Activated T-cell treated with anti-CD3 and anti-CD28 coated beads, Interleukin-2, amount 50 U/mL, for 1 hour (primary cell): ENCODE measurements around the gene RABL3.
"Not testable (repeated sequence)": the region's sequence is repeated elsewhere in the genome, so short reads cannot be mapped to it uniquely, and the experiment has no call there.

Source experiments
- DNase-seq: peaks from one replicate; pipeline ENCODE4 v3.0.0-alpha.2; 2020

The RABL3 gene

DNA sequence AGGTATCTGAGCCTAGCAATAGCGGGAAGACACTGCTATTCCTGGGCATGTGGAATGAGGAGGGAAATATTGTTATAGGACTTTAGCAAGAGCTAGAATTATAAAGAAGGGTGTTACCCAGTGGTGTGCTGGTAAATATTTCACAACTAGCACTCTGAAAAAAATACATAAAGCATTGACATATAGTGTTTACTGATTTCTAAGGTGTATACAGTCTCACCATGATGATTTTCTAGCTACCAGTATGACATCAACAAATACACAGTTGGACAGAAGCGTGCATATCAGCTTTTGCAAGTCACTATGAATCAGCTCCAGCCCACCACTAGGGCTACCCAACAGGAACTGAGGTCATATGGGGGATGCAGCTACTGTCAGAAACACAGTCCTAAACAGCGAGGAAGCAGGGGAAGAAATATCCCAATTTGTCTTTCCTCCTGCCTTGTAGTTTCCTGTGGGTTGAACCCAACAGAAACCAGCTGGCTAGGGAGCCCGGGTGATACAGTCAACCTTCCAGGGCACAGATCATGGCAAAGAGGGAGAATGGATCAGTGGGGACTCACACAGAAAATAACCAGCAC lies 99.9 kb downstream of the RABL3 start:
- DNase-seq, result no peak

- no peak for DNase-seq
Observed at GRCh38 chr3:120641696-120642246, 100.5 kb downstream of the RABL3 start.

GRCh38 chr3:120640231-120640630 lies 102.1 kb downstream of the RABL3 start:
- no peak for DNase-seq

DNA sequence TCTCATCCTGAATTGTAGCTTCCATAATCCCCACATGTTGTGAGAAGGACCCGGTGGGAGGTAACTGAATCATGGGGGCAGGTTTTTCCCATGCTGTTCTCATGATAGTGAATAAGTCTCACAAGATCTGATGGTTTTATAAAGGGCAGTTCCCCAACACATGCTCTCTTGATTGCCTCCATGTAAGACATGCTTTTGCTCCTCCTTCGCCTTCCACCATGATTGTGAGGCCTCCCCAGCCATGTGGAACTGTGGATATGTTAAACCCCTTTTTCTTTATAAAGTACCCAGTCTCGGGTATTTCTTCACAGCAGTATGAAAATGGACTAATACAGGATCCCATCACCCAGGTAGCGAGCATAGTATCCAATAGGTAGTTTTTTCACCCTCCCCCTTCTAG lies 103.5 kb downstream of the RABL3 start:
- not testable (repeated sequence) for DNase-seq

DNA sequence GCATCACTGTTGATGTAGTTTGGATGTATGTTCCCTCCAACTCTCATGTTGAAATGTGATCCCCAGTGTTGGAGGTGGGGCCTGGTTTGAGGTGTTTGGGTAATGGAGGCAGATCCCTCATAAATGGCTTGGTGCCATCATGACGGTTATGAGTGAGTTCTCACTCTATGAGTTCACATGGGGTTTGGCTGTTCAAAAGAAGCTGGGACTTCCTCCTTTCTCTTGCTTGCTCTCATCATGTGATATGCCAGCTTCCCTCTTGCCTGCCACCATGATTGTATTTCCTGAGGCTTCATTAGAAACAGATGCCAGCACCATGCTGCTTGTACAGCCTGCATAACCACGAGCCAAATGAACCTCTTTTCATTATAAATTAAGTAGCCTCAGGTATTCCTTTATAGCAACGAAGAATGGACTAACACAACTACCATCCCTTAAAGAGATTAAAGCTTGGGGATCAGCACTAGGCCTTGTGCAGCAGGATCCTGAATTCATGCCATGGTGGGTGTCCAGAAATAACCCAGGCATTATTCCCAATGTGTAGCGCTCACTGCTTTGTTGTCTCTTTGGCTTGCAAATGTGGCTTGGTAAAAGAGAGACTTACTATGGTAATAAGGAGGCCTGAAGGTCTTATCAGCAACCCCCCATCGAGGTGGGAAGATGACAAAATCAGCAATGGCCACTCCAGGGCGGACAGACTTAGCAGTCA lies 104.3 kb downstream of the RABL3 start:
- no peak for DNase-seq

GRCh38 chr3:120636795-120637401 lies 105.4 kb downstream of the RABL3 start:
- no peak for DNase-seq
